K562 (cell line): Measurements from ENCODE around the gene CPVL.

Experiments
- CTCF ChIP-seq, 3 experiments: IDR thresholded peaks in 2 of 3; conservative IDR thresholded peaks in 1 of 3; 2 replicates each; pipeline ENCODE4 v1.5.1; 2011 to 2012; ENCODE audit warnings: low read length in 3 of 3, mild to moderate bottlenecking in 3 of 3, control low read depth in 2 of 3, improper control_type of control experiment in 1 of 3, inconsistent platforms in 1 of 3, low read depth in 1 of 3, mixed read lengths in 1 of 3, moderate library complexity in 1 of 3; ENCODE audit not compliant: insufficient read depth in 2 of 3
- DIDO1 ChIP-seq: fragments of 450-650 bp; IDR thresholded peaks from 2 replicates; pipeline ENCODE4 v1.6.1; 2016; ENCODE audit warnings: low read depth, missing biosample characterization, missing genetic modification characterization
- EZH2 ChIP-seq: IDR thresholded peaks from 2 replicates; pipeline ENCODE4 v1.6.1; 2012; ENCODE audit warnings: low read depth, mild to moderate bottlenecking, inconsistent platforms, low read length, borderline replicate concordance
- HDAC1 ChIP-seq, 2 experiments: fragments of 450-650 bp; IDR thresholded peaks; 2 replicates each; pipeline ENCODE4 v1.6.1; 2016 to 2017; ENCODE audit warnings: inconsistent platforms in 1 of 2, mild to moderate bottlenecking in 1 of 2, moderate library complexity in 1 of 2
- NR2C2 ChIP-seq, 2 experiments: fragments of 200-800 bp in 1 of 2; sonication (Bioruptor generic) in 1 of 2; sonication (generic) in 1 of 2; formaldehyde crosslinking in 1 of 2; IDR thresholded peaks; 2 replicates each; pipeline versions ENCODE4 v1.6.1 to v1.8.0; 2016 to 2022; ENCODE audit warnings: mild to moderate bottlenecking in 1 of 2, missing compliant biosample characterization in 1 of 2, missing genetic modification characterization in 1 of 2, missing genetic modification reagents in 1 of 2
- RAD21 ChIP-seq, 2 experiments: fragments of 250-450 bp in 1 of 2; fragments of 450-650 bp in 1 of 2; sonication (Bioruptor Pico) in 1 of 2; formaldehyde crosslinking in 1 of 2; IDR thresholded peaks in 1 of 2; conservative IDR thresholded peaks in 1 of 2; 2 replicates each; pipeline versions ENCODE4 v1.4.0 to v1.8.0; 2020 to 2022; ENCODE audit warnings: mild to moderate bottlenecking in 2 of 2, moderate library complexity in 1 of 2
- USF2 ChIP-seq: sonication (generic); formaldehyde crosslinking; IDR thresholded peaks from 2 replicates; pipeline ENCODE4 v1.5.0; 2020; ENCODE audit warnings: missing genetic modification reagents
- ZBTB34 ChIP-seq: fragments of 250-450 bp; sonication (Bioruptor Pico); IDR thresholded peaks from 2 replicates; pipeline ENCODE4 v1.8.0; 2021; ENCODE audit warnings: mild to moderate bottlenecking, moderate library complexity
- ZNF561 ChIP-seq: fragments of 450-650 bp; formaldehyde crosslinking; conservative IDR thresholded peaks from 2 replicates; pipeline ENCODE4 v1.4.0; 2020; ENCODE audit warnings: mild to moderate bottlenecking, moderate library complexity
- TF ChIP-seq, protein P1 (sequence below): fragments of 250-450 bp; sonication (Bioruptor Pico); IDR thresholded peaks from 2 replicates; pipeline ENCODE4 v1.9.0; 2021; ENCODE audit warnings: mild to moderate bottlenecking

DNA sequence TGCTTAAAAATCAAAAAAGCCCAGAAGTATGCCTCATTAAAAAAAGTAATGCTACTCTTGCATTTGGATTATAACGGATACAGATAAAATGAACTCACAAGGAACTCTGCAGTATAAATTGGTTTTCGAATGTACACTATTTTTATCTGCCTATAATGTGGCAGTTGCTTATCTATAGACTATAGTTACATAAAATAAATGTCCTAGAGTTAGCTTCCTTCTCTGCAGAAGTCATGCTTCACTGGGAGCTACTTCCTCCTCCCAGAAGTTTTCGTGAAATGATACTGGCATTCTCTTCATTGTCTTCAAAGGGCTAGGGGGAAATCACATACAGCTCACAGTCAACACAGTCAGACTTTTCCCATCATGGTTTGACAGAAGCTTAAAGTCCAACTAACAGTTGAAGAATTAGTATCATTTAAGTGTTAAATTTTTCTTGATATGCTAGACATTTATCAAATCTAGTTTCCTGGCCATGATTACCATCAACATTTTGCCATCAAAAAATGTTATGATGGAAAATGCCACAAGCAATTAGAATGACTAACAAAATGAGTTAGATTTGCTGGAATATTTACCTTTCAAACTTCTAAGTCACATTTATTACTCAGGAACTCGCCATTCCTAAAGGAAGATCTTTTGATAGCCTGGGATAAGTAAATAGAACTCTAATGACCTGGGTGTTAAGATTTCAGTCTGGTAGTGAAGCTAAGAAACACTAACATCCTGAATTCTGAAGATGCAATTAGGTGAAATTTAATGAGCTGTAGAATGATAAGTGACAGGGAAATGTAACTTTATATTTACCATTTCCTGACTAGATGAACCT lies 100.9 kb downstream of the CPVL start:
- TF ChIP-seq, protein P1, sequence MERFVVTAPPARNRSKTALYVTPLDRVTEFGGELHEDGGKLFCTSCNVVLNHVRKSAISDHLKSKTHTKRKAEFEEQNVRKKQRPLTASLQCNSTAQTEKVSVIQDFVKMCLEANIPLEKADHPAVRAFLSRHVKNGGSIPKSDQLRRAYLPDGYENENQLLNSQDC (CRISPR knock-in tag) = no peak
- TF ChIP-seq USF2 (CRISPR knock-in tag) (no peak), NR2C2 (CRISPR knock-in tag; IDR thresholded peaks at IDR 0.05) (no peak), NR2C2 (tag; IDR thresholded peaks at IDR 0.05) (no peak), DIDO1 (tag) (no peak), EZH2 (no peak), CTCF (IDR thresholded peaks at IDR 0.05 in 2 of 3, conservative IDR thresholded peaks at IDR 0.05 in 1 of 3; ENCODE audit: insufficient read depth in 2 of 3, low read depth in 1 of 3, low read length in 3 of 3) (no peak), ZNF561 (CRISPR knock-in tag) (no peak), RAD21 (CRISPR knock-in tag; conservative IDR thresholded peaks at IDR 0.05 in 1 of 2, IDR thresholded peaks at IDR 0.05 in 1 of 2) (no peak), HDAC1 (IDR thresholded peaks at IDR 0.05) (no peak), ZBTB34 (no peak)
